Liver (tissue), 3 donors: ENCODE results near the gene DCPS.

Source experiments
- CTCF ChIP-seq: fragments of 150-350 bp; IDR thresholded peaks from 2 replicates; pipeline ENCODE4 v1.5.1; 2017; ENCODE audit warnings: improper control_type of control experiment, low read depth, low read length; ENCODE audit not compliant: missing input control
- EGR1 ChIP-seq, 2 donors: IDR thresholded peaks; 2 replicates each; pipeline ENCODE4 v1.6.1; 2016 to 2018; ENCODE audit warnings: antibody characterized with exemption in 2 of 2, low read depth in 2 of 2
- FOXA2 ChIP-seq: IDR thresholded peaks from 2 replicates; pipeline ENCODE4 v1.6.1; 2016; ENCODE audit warnings: antibody characterized with exemption
- donor health status: healthy.
- donor health status: healthy.

- TF ChIP-seq CTCF (no peak), FOXA2 (no peak), EGR1 (IDR thresholded peaks at IDR 0.05; ENCODE audit: low read depth in 2 of 2) (no peak)
Measured at GRCh38 chr11:126313826-126314225, 10.0 kb downstream of the DCPS start.
